NCI-H1436 (cell line): Measurements from ENCODE around the gene NAV2.
A peak's percentile ranks its signal among the peaks of the same experiment; 100 is the strongest.

Experiments used
- DNase-seq: peaks from one replicate; lab custom pipeline; 2025; lab: John Stamatoyannopoulos, UW

The NAV2 gene

DNA sequence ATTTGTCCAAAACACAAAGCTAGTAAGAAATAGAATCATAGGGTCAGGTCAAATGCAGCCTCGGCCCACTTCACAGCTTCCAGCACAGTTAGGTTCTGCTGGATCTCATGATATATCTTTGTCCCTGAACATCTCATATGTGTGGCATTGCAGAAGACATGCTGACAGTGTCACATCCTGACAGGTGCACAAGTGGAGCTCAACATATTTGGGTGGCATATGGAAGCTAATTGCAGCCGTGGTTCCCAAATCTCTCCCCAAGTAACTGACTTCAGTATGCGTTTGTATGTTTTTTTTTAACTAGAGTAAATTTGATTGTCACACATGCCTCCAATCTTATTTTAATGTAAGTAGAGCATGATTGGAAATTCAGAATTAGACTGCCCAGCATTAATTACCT lies 33.4 kb downstream of the NAV2 start:
- no peak for DNase-seq

DNA sequence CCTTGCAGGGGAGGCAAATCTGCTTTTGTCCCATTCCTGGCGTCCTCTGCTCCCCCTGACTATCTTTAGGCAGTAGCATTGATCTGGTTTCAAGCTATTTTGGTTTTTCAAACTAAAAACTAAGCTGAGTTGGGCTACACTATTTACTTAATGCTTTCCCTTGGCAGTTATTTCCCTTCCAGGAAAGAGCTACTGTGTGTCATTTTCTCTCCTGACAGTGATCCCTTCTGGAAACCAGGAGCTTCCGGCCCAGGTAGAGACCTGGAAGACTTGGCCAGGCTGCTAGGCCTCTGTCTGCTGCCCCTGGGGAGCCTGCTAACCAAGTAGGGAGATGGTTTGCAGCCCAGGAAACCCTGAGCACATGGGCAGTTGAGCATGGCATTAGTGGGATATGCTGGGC lies 35.0 kb downstream of the NAV2 start:
- no peak for DNase-seq

DNA sequence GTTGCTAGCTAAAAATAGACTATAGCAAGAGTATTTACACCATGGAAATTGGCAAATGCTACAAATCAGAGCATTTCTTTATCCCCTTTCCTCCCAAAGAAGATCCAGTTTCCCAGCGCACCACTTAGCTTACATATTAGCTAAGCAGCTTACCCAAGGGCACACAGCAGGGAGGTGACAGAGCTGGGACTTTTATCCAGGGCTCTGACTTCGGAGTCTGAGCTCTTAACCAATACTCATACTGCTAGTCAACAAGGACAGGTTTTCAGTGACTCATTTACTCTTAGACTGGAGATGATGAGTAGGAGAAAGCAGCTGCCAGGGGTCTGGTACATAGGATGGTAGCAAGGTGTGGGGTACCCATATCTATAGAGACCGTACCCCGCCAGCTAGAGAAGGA lies 38.4 kb downstream of the NAV2 start:
- DNase-seq: no peak

DNA sequence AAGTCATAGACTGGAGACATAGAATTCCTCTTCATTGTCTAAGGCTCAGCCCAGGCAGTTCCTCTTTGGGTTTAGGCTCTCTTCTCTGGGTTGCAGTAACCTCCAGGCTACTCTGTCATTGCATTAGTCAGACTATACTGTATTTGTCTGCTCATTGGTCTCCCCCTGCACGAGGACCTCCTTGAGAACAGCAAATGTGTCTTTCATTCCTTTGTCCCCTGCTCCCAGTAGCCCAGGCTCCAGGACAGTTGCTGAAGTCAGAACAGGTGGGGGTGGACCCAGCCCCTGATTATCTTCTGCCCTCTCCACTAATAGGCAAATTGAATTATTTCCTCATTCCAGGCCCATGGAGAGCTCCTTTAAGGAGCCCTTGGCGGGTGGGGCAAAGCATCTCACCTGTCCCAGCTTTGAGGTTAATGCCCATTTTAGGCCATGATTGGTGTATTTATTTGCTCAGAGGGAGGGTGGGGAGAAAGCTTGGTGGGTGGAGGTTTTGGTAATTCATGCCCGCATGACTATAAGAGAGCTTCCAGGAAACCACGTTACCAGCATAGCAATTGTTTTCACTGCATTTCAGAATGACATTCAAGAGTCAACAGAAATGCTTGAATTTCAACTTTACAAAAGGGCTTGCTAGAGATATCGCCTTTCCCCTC lies 40.9 kb downstream of the NAV2 start:
- no peak for DNase-seq

DNA sequence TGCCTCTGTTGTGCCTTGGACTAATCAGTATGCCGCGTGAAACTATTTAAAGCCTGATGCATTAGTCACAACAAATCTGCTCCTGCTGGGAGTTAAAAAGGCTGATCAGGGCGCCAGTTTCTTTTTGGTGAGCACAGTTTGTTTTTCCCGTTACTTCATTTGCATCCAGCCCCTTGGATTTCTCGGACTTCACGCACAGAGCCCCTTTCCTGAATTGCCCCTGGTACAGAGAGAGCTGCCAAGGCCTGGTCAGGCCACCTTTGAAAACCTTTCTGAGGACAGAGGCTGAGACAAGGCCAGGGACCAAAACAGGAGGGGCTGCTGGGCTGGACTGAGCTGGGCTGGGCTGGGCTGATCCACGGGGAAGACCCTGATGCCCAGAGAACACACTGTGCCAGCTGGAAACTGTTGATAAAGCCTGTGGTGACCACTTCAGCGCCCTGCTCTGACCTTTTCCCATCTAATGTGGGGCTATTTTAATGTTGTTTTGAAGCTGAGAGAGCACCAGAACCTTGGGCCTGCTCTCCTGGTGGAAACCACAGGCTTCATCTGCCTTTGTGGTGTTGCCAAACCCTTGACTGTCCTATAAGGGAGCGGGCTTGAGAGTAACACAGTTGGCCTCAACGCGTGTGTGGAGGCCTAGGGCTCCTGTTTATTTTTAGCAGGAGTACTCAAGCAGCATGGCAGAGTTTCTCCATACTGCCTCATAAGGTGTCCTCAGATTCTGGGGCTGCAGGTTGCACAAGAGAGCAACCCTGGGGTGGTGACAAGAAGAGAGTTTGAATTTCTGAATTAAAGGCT lies 44.2 kb downstream of the NAV2 start:
- no peak for DNase-seq

DNA sequence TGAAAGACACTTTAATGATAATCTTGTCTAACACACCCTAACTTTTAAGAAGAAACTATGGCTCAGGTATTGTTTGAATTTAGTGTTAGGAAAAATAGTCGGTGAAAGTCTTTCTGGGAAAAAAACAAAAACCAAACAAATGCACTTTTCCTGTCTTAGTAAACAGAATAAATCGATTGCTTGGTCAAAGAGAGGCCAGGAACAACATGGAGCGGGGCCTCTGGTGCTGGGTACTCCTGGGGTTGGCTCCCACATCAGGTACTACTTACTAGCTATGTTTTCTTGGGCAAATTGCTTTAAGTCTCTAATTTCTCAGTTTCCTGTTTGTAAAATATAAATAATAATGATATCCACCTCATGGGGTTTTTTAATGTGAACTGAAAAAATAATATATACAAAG lies 46.8 kb downstream of the NAV2 start:
- DNase-seq: no peak

DNA sequence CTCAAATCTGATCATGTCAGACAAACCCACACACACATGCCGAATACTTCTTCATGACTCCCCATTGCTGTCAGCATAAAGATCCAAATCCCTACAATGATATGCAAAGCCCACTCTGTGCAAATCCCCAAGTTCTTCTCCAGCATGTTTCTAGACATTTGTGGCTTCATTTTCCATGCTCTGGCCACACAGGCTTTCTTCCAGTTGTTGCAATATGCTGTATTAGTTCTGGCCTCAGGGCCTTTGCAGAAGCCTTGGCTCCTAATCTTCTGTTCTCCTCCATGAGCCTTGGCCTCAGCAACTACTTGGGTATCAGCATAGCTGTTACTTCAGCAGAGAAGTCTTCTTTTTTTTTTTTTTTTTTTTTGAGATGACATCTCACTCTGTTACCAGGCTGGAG lies 49.6 kb downstream of the NAV2 start:
- DNase-seq: no peak

DNA sequence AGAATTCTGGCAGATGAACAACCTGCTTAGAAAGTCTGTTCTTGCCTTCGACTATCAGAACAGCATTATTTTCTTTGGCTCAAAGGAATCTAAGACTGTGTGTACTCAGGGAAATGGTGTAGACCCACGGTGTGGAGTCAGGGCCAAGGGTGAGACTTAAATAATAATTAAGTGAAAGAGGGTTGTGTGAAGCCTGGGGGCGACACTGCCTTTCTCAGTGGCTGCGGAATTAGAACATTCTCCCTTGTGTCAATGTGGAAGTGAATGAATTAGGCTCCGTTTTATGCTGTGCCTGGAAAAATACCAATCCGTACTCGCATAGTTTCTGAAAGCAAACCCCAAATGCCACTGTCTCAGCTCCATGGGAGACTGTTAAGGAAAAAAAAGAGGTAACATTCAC lies 50.7 kb downstream of the NAV2 start:
- DNase-seq: no peak

DNA sequence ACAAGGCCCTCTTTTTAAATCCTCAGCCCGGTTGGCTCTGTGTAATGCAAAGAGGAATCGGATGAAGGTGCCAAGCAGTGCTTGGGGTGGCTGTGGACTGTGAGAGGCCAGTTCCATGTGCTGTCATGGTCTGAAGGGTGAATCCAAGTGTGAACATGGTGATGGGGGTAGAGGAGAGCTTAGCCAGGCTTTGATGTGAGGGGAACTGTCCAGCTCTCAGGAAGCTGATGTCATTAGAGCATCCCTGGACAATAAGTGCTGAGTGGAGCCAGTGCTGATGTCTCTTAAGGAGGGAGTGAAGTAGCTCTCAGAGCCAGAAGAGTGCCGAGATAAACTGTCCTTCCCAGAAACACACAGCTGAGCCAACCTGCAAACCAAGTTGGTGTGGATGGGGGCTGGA lies 53.6 kb downstream of the NAV2 start:
- DNase-seq: no peak

DNA sequence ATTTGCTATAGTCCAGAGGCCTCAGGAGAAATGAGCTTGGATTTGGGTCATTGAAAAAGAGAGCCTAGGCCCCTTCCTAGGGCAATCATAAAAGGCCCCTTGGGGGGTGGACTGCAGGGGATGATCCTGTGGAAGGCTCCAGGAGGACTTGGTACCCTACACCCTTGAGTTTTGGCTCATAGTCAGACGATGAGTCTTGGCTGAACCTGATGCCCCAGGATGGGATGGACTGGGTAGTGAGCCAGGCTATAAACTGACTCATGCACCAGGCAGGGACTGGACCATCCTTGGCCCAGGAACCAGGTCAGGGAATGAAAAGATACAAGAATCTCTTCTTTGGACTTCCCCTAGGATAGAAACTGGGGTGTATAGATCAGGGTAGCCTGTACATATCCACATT lies 54.2 kb downstream of the NAV2 start:
- DNase-seq: no peak

DNA sequence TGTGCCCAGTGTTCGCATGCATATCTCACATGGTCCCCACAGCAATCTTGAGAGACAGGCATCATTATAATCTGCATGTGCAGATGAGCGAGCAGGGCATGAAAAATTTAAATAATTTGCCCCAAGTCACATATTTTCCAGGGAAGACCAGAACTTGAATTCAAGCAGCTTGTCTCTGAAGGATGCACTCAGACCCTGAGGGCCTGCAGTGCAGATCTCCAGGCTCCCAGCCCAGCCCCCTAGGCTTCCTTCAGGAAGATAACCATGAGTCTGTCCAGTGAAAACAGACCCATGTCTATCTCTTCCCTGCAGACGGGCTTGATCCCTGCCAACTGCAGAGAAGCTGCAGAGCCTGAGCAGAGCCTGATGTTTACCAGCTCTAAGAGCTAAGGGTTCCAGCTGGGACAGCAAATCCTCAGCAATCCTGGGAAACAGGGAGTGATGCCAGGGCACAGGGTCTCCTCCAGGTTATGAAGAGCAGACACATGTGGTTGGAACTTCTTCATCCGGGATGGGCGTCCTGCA lies 55.1 kb downstream of the NAV2 start:
- no peak for DNase-seq

DNA sequence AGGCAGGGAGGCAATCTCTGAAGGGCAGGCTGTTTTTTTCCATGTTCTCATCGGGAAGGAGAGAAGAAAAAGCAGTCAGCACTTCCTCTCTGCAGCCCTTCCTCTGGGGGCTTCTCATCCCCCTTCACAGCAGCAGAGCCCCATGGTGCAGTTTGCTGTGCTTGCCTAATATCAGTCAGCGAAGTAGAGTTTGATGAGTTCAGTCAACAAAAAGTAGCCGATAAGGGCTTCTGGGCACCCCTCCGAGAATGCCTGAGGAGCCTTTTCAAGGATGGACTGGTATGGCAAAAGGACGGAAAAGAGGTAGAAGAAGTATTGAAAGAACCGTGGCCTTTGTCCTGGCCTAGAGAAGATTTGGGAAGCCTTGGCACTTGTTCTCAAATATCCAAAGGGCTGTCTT lies 55.6 kb downstream of the NAV2 start:
- no peak for DNase-seq

DNA sequence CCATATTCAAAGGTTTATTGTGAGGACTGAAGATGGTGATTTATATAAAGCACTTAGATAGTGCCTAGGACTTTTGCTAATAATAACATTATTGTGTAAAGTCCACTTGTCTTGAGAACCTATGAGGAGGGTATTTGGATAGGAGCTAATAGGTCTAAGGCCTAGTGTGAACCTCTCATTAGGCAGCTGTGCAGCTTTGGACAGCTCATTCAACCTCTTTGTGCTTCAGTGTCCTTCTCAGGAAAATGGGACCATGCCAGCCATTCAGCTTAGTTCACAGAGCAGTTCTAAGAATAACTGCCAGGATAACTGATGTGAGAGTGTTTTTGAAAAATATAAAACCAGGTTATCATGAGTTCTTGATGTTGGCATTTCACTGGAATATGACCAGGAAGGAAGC lies 56.2 kb downstream of the NAV2 start:
- no peak for DNase-seq

DNA sequence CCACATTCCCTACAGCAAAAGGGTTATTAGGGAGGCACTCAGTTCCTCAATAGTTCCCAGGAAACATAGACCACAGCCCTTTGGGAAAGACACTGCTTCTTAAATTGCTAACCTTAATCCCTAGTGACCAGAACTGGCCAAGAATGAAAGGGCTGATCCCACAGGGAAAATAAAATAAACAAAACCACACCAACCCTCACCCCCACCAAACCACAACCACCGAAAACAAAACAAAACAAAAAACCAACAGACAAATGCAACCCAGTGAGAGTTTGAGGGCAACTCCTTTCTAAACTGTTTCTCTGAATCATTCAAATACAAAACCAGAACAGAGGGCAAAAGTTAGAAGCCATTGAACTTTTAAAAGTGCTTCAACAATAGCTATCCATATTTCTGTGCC lies 57.2 kb downstream of the NAV2 start:
- no peak for DNase-seq

DNA sequence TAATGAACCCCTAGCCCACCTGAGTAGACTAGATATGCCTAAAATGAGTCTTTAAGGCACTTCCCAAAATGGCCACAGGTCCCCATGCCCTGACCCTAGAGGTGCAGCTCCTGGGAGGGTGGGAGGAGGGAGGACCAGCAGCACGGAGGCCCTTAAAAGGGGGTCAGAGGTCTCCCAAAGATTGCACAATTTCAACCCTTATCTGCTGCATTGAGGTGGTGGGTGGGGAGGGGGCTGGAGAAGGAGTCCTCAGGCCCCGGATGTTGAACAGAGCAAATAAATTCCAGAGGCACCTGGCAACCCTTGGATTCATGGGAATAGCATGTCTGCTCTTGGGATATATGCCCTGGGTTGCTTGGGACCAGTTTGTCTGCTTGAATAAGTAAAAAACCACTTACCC lies 57.6 kb downstream of the NAV2 start:
- no peak for DNase-seq

DNA sequence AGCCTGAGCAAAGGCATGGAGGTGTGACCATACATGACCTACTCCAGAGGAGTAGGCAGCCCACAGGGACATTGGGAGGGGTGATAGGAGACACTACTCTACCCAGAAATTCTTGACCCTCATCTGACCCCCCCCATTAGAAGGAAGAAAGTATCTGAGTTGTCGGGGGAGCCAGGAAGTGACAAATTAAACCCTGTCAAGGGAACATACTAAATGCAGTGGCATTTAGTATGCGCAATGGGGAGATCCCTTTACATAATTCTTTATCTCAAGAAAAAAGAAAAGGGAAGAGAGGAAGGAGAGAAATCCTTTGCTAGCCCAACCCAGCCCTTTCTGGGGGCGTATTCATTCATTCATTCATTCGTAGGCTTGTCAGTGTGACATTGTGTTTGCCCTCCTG lies 58.8 kb downstream of the NAV2 start:
- no peak for DNase-seq

DNA sequence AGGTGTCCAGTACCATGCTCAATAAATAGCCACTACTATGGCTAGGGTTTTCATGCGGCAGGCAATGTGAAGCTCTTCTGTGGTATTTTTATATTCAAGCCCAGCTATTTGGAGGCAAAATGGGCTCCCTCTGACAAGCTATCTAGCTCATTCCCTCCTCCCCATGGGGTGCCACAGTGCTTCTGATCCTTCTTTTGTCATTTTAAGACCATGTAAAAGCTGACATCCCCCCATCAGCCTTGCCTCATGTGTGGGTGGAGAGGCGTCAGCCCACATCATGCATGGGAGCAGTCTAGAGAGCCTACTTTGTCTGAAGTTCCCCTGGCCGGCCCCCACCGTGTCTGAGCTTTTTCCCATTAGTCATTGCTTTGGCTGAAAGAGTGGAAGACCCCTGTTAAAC lies 59.8 kb downstream of the NAV2 start:
- DNase-seq: no peak

DNA sequence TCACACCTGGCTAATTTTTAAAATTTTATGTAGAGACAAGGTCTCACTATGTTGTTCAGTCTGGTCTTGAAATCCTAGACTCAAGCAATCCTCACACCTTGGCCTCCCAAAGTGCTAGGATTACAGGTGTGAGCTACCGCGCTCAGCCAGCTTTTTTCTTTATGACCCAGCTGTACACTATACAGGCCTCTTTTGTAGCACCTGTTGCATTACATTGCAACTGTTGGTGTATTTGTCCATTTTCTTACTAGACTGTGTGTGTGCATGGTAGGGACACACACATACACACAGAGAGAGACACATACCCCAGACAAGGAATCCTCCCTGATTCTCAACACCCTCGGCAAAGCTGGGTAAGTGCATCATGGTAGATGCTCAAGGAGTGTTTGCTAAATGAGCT lies 61.7 kb downstream of the NAV2 start:
- DNase-seq: no peak

DNA sequence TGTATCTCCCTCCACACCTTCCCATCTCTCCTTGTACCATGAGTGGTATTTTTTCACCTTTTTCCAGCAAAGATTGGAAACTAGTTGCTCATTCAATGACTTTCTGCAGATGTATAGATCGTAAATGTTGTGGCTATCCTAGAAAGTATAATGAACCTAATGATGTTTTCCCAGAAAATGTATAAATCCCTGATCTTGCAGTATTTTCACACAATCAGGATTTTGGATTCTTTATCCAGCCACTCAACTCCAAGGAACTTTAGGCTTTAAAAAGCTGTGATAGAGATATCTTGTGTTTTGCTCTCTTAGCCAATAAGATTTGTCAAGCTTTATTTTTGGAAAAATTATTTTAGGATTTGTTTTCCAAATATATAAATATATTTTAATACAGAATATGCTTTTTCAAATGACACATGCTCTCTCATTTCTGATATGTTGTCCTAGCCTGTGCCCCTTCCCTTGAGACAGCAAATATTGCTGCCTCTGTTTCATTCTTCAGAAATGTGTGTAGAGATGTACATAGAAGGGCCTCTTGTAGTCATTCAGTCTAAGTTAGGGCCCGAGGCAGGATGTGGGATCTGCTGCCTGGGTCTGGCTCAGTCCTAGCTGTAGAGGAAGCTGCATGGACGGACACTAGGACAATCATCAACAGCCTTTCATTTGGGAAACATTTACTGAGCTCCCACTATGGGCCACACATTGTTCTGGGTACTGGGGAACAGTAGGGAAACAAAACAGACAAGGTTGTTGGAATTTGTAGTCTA lies 62.4 kb downstream of the NAV2 start:
- no peak for DNase-seq

DNA sequence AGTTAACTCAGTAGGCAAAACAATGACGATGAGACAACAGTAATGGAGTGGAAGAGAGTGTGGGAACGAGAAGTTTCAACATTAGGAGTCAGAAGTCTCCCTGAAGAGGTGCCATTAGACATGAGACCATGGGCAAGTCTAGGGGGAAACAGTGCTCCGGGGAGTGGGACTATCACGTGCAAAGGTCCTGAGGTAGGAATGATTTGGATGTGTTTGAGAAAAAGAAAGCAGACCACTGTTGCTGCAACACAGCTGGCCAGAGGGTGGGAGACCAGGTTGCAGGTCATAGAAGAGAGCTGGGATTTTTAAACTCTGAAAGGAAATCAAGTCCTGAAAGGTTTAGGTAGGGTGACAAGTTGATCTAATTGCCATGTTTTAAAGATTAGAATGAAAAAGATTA lies 63.0 kb downstream of the NAV2 start:
- DNase-seq: no peak

DNA sequence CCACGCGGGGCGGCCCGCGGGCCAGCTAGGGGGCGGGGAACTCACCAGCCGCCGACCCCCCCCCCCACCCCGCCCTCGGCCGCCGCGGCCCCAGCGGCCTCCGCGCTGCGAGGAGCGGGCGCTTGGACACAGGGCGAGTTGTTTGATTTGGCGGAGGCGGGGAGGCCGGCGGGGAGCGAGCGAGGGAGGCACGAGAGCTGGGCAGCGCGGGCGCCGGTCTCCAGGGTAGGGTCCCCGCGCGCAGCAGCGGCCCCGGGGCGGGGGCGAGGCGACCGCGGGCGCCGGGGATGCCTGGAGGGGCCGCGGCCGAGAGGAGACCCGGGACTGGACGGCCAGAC lies 64.4 kb downstream of the NAV2 start:
- peak; percentile 2 for DNase-seq

DNA sequence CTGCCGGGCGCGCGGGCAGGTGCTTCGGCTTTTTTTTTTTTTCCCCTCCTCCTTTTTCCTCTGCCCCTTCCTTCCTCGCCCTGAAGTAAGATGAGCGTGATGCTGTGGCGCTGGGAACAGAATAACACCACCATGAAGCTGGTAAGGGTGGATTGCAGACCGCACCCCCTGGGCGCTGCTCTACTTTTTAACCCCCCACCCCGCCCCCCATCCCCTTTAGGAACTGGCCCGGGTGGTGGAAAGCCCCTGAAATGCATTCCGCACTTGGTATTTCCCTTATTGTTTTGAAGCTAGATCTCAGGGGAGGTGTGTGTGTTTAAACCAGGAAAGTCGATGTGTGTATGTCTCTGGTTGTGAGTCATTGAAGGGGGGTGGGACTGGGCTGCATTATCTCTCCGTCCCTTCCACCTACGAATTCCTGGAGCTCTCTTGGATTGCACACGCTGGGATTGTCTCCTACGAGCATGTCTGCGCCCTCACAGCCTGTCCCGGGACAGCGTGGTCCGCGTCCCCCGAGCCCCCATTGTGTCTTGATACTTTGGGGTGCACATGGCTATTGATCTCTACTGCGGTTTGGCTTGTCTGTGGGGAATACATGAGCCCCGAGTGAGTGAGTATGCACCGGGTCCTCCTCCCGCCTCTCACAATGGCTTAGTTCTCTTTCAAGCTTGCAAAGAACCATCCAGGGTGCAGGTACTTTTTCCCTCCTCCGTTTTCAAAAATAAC lies 64.9 kb downstream of the NAV2 start:
- DNase-seq: no peak
